Calu3 (cell line): ENCODE results near the gene GPR39. TPM values are rescaled to one million over a fixed set of nuclear protein-coding genes. Genes with fewer than 3 reads are reported as not detected.
A peak's percentile ranks its signal among the peaks of the same experiment; 100 is the strongest.

Experiments
- BruUV-seq: library from RNA; stranded (reverse); fragments of 400-500 nt; replicated peaks from 2 replicates; lab custom pipeline; 2021; lab: Mats Ljungman, UMichigan
- CTCF ChIA-PET: fragments of 300-600 bp; sonication (Branson Sonifier 250); formaldehyde crosslinking; loops from one replicate; lab custom pipeline; 2022; ENCODE audit warnings: antibody characterized with exemption; lab: Charles Lee
- DNase-seq: peaks from one replicate; pipeline ENCODE4 v3.0.0; 2022
- H3K27ac Mint-ChIP-seq: one replicate; pipeline ENCODE4 v1.8.0; 2022; ENCODE audit warnings: mixed read lengths; ENCODE audit not compliant: unreplicated experiment
- H3K27me3 Mint-ChIP-seq: one replicate; pipeline ENCODE4 v1.8.0; 2022; ENCODE audit warnings: mixed read lengths; ENCODE audit not compliant: unreplicated experiment
- H3K36me3 Mint-ChIP-seq: one replicate; pipeline ENCODE4 v1.8.0; 2022; ENCODE audit warnings: mild to moderate bottlenecking, moderate library complexity, mixed read lengths; ENCODE audit not compliant: insufficient read depth, unreplicated experiment
- H3K4me1 Mint-ChIP-seq: one replicate; pipeline ENCODE4 v1.8.0; 2022; ENCODE audit warnings: mild to moderate bottlenecking, low read depth, mixed read lengths; ENCODE audit not compliant: unreplicated experiment
- H3K4me3 Mint-ChIP-seq: one replicate; pipeline ENCODE4 v1.8.0; 2022; ENCODE audit warnings: mild to moderate bottlenecking, low read depth, moderate library complexity, mixed read lengths; ENCODE audit not compliant: unreplicated experiment
- H3K9me3 Mint-ChIP-seq: one replicate; pipeline ENCODE4 v1.8.0; 2022; ENCODE audit warnings: low read depth, mixed read lengths; ENCODE audit not compliant: unreplicated experiment
- CTCF ChIP-seq: fragments of 200-600 bp; IDR thresholded peaks from one replicate; pipeline ENCODE4 v1.8.0; 2022; ENCODE audit warnings: antibody characterized with exemption; ENCODE audit not compliant: unreplicated experiment
- intact Hi-C: fragments of 100-400 bp; cut with micrococcal nuclease; formaldehyde crosslinking; loops from one replicate; pipeline ENCODE4 v1.10.0; 2022; ENCODE audit not compliant: unreplicated experiment
- total RNA-seq: library from RNA; stranded (reverse); gene quantifications from 2 replicates; pipeline ENCODE4 v1.2.3, GENCODE V29; 2022

The GPR39 gene
- total RNA-seq, 1 experiment from 2014 or later = 24.9 TPM

- TF ChIP-seq CTCF = no peak
- no peak for DNase-seq
- CTCF ChIA-PET = no interaction called here
- H3K36me3 Mint-ChIP-seq = peaks cover 1% of the 10 kb centered on the region
- H3K9me3 Mint-ChIP-seq = no peaks in the 10 kb centered on the region
- H3K4me1 Mint-ChIP-seq = no peaks in the 10 kb centered on the region
- intact Hi-C loops = no loop called here
- no peaks in the 10 kb centered on the region for H3K27me3 Mint-ChIP-seq
- H3K27ac Mint-ChIP-seq = no peak overlapping the region
- no peak overlapping the region for H3K4me3 Mint-ChIP-seq
- BruUV-seq = no TSS peak
These were observed 223.5 kb downstream of the GPR39 start for GRCh38 chr2:132640116-132640515.

- no peak for TF ChIP-seq CTCF
- H3K36me3 Mint-ChIP-seq = peaks cover 4% of the 10 kb centered on the region
- DNase-seq = no peak
- H3K4me3 Mint-ChIP-seq = no peak overlapping the region
- no peaks in the 10 kb centered on the region for H3K4me1 Mint-ChIP-seq
- no peaks in the 10 kb centered on the region for H3K9me3 Mint-ChIP-seq
- no peaks in the 10 kb centered on the region for H3K27me3 Mint-ChIP-seq
- H3K27ac Mint-ChIP-seq = no peak overlapping the region
- CTCF ChIA-PET = no interaction called here
- BruUV-seq = no TSS peak
- intact Hi-C loops = no loop called here
These were observed 225.2 kb downstream of the GPR39 start for GRCh38 chr2:132641819-132642218.

- Mint-ChIP-seq H3K27ac (no peak overlapping the region), H3K36me3 (peaks cover 4% of the 10 kb centered on the region), H3K9me3 (no peaks in the 10 kb centered on the region), H3K27me3 (no peaks in the 10 kb centered on the region), H3K4me3 (no peak overlapping the region), H3K4me1 (no peaks in the 10 kb centered on the region)
- no peak for TF ChIP-seq CTCF
- no peak for DNase-seq
- CTCF ChIA-PET = no interaction called here
- no TSS peak for BruUV-seq
- intact Hi-C loops = no loop called here
These were observed 225.8 kb downstream of the GPR39 start for GRCh38 chr2:132642415-132642814.

GRCh38 chr2:132645176-132645575, 228.6 kb downstream of the GPR39 start:
- TSS peak; percentile 63 for BruUV-seq
- Mint-ChIP-seq H3K36me3 (peaks cover 4% of the 10 kb centered on the region), H3K4me1 (no peaks in the 10 kb centered on the region), H3K27ac (no peak overlapping the region), H3K4me3 (no peak overlapping the region), H3K9me3 (no peaks in the 10 kb centered on the region), H3K27me3 (no peaks in the 10 kb centered on the region)
- intact Hi-C loops = no loop called here
- CTCF ChIA-PET = no interaction called here
- DNase-seq = no peak
- TF ChIP-seq CTCF = no peak
